Esophagus muscularis mucosa (tissue), 4 donors: ENCODE measurements around the gene AUTS2. TPM values are rescaled to one million over a fixed set of nuclear protein-coding genes. Genes with fewer than 3 reads are reported as not detected.

Experiments used
- DNase-seq: peaks from one replicate; pipeline ENCODE4 v3.0.0-alpha.2; 2017; ENCODE audit errors: extremely low spot score
- H3K27ac ChIP-seq, 4 donors: fragments of 200-600 bp; sonication (generic); replicated peaks in 1 of 4; 1 replicate in 3 of 4; 2 replicates in 1 of 4; pipeline ENCODE4 v1.5.1; 2016 to 2019; ENCODE audit warnings: mild to moderate bottlenecking in 1 of 4
- H3K27me3 ChIP-seq, 4 donors: fragments of 200-600 bp; sonication (generic); one replicate each; pipeline versions ENCODE4 v1.5.1 to v1.6.0; 2016 to 2019
- H3K36me3 ChIP-seq, 4 donors: fragments of 200-600 bp; sonication (generic); one replicate each; pipeline ENCODE4 v1.5.1; 2016 to 2019
- H3K4me1 ChIP-seq, 4 donors: fragments of 200-600 bp; sonication (generic); one replicate each; pipeline ENCODE4 v1.5.1; 2016 to 2019
- H3K4me3 ChIP-seq, 4 donors: fragments of 200-600 bp; sonication (generic); 1 replicate in 2 of 4; 2 replicates in 2 of 4; pipeline ENCODE4 v1.5.1; 2016 to 2019; ENCODE audit warnings: mild to moderate bottlenecking in 4 of 4, moderate library complexity in 1 of 4
- H3K9me3 ChIP-seq, 4 donors: fragments of 200-600 bp; sonication (generic); 1 replicate in 3 of 4; 2 replicates in 1 of 4; pipeline ENCODE4 v1.5.1; 2016 to 2019
- EP300 ChIP-seq: sonication (generic); formaldehyde crosslinking; IDR thresholded peaks from one replicate; pipeline ENCODE4 v1.6.1; 2017; ENCODE audit warnings: antibody characterized with exemption
- POLR2A ChIP-seq: fragments of 450-650 bp; IDR thresholded peaks from one replicate; pipeline ENCODE4 v1.6.1; 2017; ENCODE audit warnings: antibody characterized with exemption, moderate library complexity, mild to moderate bottlenecking, low read depth
- POLR2AphosphoS5 ChIP-seq, 2 donors: sonication (generic); formaldehyde crosslinking; IDR thresholded peaks; one replicate each; pipeline ENCODE4 v1.6.1; 2017; ENCODE audit warnings: antibody characterized with exemption in 2 of 2
- WGBS: methylation state at CpG from one replicate; pipeline ENCODE4 v1.1.5; 2018; 5-methylcytosine and 5-hydroxymethylcytosine counted together
- intact Hi-C: fragments of 100-400 bp; cut with DNase I; formaldehyde crosslinking; loops from one replicate; pipeline ENCODE4 v1.15.1; 2023
- total RNA-seq, 4 donors: library from RNA; depleted of rRNA; stranded (reverse); fragments of >200 nt; gene quantifications; one replicate each; pipeline versions ENCODE4 v1.1.0 to v1.2.1, GENCODE V29; 2016
- TF ChIP-seq, protein P1 (sequence below), 3 experiments: fragments of 200-600 bp in 2 of 3; fragments of 450-650 bp in 1 of 3; sonication (generic) in 2 of 3; IDR thresholded peaks; one replicate each; pipeline ENCODE4 v1.5.1; 2017 to 2019; ENCODE audit warnings: antibody characterized with exemption in 3 of 3, mild to moderate bottlenecking in 2 of 3, moderate library complexity in 1 of 3

Gene AUTS2
- total RNA-seq, 4 donors from 2014 or later, result 18.5 to 44.9 (median 34.2) TPM

DNA sequence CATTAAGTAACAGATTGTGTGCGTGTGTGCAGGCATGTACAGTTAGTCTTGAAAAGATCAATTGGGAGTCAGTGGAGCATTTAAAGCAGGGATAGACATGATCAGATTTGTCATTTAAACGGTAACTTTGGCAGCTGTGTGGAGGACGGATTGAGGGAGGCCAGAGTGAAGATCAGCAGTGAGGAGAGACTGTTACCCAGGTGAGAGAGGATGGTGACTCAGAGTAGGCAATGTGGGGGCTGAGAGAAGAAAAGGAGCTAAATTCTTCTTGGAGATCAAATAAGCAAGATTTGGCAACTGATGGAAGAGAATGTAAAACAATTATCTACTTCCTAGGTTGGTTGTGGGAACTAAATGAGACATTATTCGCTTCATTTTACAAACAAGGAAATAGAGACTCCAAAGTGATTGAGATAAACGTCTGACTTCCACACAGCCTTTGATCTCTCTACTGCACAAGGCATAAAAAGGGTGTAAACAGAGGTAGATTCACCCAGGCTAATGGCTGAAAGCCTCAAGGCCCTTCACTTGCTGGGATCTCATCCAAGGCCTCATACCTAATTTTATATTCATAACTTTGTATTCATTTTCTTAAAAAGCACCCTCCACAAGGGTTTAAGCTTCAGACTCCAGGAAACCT lies 868.6 kb downstream of the AUTS2 start:
- Histone ChIP-seq H3K36me3 (no peaks in the 10 kb centered on the region), H3K27me3 (no peaks in the 10 kb centered on the region), H3K9me3 (no peaks in the 10 kb centered on the region), H3K4me3 (no peak overlapping the region), H3K4me1 (no peaks in the 10 kb centered on the region), H3K27ac (no peak overlapping the region)
- DNase-seq, result no peak
- TF ChIP-seq, protein P1, sequence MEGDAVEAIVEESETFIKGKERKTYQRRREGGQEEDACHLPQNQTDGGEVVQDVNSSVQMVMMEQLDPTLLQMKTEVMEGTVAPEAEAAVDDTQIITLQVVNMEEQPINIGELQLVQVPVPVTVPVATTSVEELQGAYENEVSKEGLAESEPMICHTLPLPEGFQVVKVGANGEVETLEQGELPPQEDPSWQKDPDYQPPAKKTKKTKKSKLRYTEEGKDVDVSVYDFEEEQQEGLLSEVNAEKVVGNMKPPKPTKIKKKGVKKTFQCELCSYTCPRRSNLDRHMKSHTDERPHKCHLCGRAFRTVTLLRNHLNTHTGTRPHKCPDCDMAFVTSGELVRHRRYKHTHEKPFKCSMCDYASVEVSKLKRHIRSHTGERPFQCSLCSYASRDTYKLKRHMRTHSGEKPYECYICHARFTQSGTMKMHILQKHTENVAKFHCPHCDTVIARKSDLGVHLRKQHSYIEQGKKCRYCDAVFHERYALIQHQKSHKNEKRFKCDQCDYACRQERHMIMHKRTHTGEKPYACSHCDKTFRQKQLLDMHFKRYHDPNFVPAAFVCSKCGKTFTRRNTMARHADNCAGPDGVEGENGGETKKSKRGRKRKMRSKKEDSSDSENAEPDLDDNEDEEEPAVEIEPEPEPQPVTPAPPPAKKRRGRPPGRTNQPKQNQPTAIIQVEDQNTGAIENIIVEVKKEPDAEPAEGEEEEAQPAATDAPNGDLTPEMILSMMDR (IDR thresholded peaks at IDR 0.05), result no peak
- TF ChIP-seq EP300, result no peak
- TF ChIP-seq POLR2A, result no peak
- no peak for TF ChIP-seq POLR2AphosphoS5 (IDR thresholded peaks at IDR 0.05)
- WGBS, result 89% methylated on average over 5 of the region's 5 CpGs
- intact Hi-C loops, result no loop called here

DNA sequence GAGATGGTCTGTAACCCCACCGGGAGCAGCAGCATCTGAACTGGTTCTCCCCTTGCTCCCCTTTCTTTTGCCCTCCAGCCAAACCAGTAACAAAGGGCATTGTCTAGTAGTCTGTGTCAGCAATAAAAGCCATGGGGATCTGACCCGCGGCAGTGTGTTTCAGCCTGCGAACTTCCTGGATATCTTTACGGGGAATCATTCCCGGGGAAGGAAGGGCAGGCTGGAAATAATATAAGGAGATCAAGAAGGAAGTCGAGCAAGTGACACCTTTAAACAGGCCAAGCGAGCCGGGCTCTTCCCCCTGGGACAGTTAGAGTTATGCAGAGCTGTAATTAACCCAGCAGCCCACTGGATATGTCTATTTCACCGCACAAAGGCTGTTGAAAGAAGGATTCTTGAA lies 872.5 kb downstream of the AUTS2 start:
- Histone ChIP-seq H3K4me3 (no peak overlapping the region), H3K4me1 (peaks cover 0 to 12% (median 1%) of the 10 kb centered on the region in 4 donors), H3K27ac (no peak overlapping the region), H3K36me3 (no peaks in the 10 kb centered on the region), H3K27me3 (no peaks in the 10 kb centered on the region), H3K9me3 (no peaks in the 10 kb centered on the region)
- TF ChIP-seq EP300, result no peak
- TF ChIP-seq, protein P1 (IDR thresholded peaks at IDR 0.05), result no peak
- no peak for TF ChIP-seq POLR2A
- TF ChIP-seq POLR2AphosphoS5 (IDR thresholded peaks at IDR 0.05), result no peak
- intact Hi-C loops, result no loop called here
- WGBS, result 72% methylated on average over 10 of the region's 10 CpGs
- no peak for DNase-seq

DNA sequence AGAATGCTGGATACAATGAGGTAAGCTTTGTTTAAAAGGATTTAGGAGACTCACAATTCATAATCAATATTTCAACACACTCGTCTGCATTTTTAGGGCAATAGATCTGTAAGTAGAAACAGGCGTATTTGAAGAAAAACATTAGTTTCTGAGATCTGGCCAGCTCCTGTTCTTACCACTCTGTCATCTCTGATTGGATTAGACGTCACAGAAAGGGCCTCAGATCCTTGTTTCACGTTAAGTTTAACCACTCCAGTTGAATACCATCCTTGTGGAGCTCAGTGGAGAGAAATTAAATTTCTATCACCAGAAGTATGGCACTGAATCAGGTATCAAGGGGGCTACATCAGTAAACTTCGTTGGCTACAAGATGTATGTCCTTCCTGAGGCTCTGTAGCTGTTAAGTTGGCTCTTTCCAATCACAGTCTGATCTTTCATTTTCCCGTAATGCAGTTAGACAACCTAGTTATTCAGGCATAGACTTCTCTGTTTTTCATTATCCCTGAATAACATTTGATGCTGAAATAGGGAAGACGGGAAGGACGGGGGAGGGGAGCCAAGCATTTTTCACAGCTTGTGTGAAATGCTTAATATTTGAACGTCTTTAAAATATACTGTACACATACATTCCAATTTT lies 874.4 kb downstream of the AUTS2 start:
- DNase-seq, result no peak
- TF ChIP-seq POLR2AphosphoS5 (IDR thresholded peaks at IDR 0.05) (no peak), EP300 (no peak), POLR2A (no peak)
- TF ChIP-seq, protein P1 (IDR thresholded peaks at IDR 0.05), result no peak
- Histone ChIP-seq H3K27me3 (no peaks in the 10 kb centered on the region), H3K36me3 (no peaks in the 10 kb centered on the region), H3K27ac (no peak overlapping the region), H3K9me3 (no peaks in the 10 kb centered on the region), H3K4me3 (no peak overlapping the region), H3K4me1 (peaks cover 14 to 29% (median 18%) of the 10 kb centered on the region in 4 donors)
- 89% methylated on average over 9 of the region's 9 CpGs for WGBS
- intact Hi-C loops, result no loop called here

DNA sequence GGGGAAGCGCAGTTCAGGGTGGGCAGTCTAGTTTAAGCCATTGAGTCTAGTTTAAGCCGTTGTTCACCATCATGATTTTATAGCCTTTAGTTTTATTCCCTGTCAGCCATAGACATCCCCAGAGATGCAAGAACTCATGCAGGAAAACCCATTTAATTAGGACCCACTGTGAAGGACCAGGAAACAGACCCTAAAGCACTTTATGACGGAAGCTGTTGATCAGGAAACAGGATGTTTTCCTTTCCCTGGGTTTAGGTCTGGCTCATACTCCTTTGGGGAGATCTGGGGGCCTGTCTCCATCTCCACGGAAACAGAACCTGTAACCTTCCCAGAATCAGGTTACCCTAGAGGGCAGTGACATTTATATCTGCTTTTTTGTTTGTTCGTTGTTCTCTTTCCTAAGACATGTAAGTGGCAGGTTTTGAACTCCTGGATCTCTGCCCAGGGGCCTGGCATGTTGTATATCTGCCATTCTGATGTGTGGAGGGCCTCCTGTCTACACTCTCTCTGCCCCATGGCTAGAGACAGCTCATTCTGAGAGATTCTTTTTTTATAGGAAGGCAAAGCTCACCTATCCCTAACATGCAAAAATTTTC lies 876.5 kb downstream of the AUTS2 start:
- no peaks in the 10 kb centered on the region for H3K36me3 ChIP-seq
- 84% methylated on average over 5 of the region's 5 CpGs for WGBS
- no peak overlapping the region for H3K4me3 ChIP-seq
- no peaks in the 10 kb centered on the region for H3K27me3 ChIP-seq
- no peak for TF ChIP-seq POLR2A
- no peak for TF ChIP-seq EP300
- TF ChIP-seq POLR2AphosphoS5 (IDR thresholded peaks at IDR 0.05), result no peak
- TF ChIP-seq, protein P1 (IDR thresholded peaks at IDR 0.05), result no peak
- H3K4me1 ChIP-seq, result peaks cover 14 to 29% (median 18%) of the 10 kb centered on the region in 4 donors
- no peaks in the 10 kb centered on the region for H3K9me3 ChIP-seq
- H3K27ac ChIP-seq, result no peak overlapping the region
- intact Hi-C loops, result no loop called here
- no peak for DNase-seq
